Osteoblast (primary cell): ENCODE measurements around the gene YBEY. TPM values are rescaled to one million over a fixed set of nuclear protein-coding genes. Genes with fewer than 3 reads are reported as not detected.

Experiments used
- DNase-seq: peaks from one replicate; pipeline ENCODE4 v3.0.0; 2011; ENCODE audit warnings: low spot score, mixed read lengths; ENCODE audit not compliant: insufficient read length; ENCODE audit errors: missing footprints
- H2AFZ ChIP-seq: 2 replicates; pipeline ENCODE4 v1.6.0; 2011; ENCODE audit warnings: mild to moderate bottlenecking, low read length
- H3K27ac ChIP-seq: 2 replicates; pipeline ENCODE4 v1.5.1; 2011; ENCODE audit warnings: mild to moderate bottlenecking, low read depth, low read length, moderate library complexity
- H3K27me3 ChIP-seq: 2 replicates; pipeline ENCODE4 v1.6.0; 2012; ENCODE audit warnings: mild to moderate bottlenecking, control low read depth, inconsistent platforms, low read length, moderate library complexity; ENCODE audit not compliant: insufficient read depth
- H3K36me3 ChIP-seq: 2 replicates; pipeline ENCODE4 v1.5.1; 2011; ENCODE audit warnings: mild to moderate bottlenecking, low read length, control low read depth, moderate library complexity; ENCODE audit not compliant: insufficient read depth
- H3K4me1 ChIP-seq: 2 replicates; pipeline ENCODE4 v1.5.1; 2011; ENCODE audit warnings: mild to moderate bottlenecking, low read length, control low read depth, moderate library complexity; ENCODE audit not compliant: insufficient read depth
- H3K4me2 ChIP-seq: 2 replicates; pipeline ENCODE4 v1.6.0; 2011; ENCODE audit warnings: mild to moderate bottlenecking, low read length; ENCODE audit not compliant: insufficient read depth
- H3K4me3 ChIP-seq: fragments of 200-600 bp; sonication (generic); 3 replicates; pipeline ENCODE4 v1.5.1; 2012; ENCODE audit warnings: mild to moderate bottlenecking, low read length, inconsistent platforms; ENCODE audit not compliant: insufficient read depth
- H3K79me2 ChIP-seq: 2 replicates; pipeline ENCODE4 v1.6.0; 2012; ENCODE audit warnings: mild to moderate bottlenecking, low read length, control low read depth, inconsistent platforms; ENCODE audit not compliant: insufficient read depth
- H3K9me3 ChIP-seq: 2 replicates; pipeline ENCODE4 v1.5.1; 2011; ENCODE audit warnings: low read depth, low read length, control low read depth
- H4K20me1 ChIP-seq: 2 replicates; pipeline ENCODE4 v1.6.0; 2012; ENCODE audit warnings: mild to moderate bottlenecking, low read length, control low read depth; ENCODE audit not compliant: insufficient read depth
- CTCF ChIP-seq: IDR thresholded peaks from 2 replicates; pipeline ENCODE4 v1.5.1; 2011; ENCODE audit warnings: mild to moderate bottlenecking, low read depth, low read length, moderate library complexity; ENCODE audit errors: extremely low read depth
- total RNA-seq: library from RNA; depleted of rRNA; stranded (reverse); fragments of >200 nt; gene quantifications from 2 replicates; pipeline ENCODE4 v1.2.3, GENCODE V29; 2012

Gene YBEY
- total RNA-seq, 1 donor = 18.8 TPM

- no peaks in the 10 kb centered on the region for H3K9me3 ChIP-seq
- H4K20me1 ChIP-seq = peaks cover 11% of the 10 kb centered on the region
- H3K27me3 ChIP-seq = no peaks in the 10 kb centered on the region
- no peaks in the 10 kb centered on the region for H3K79me2 ChIP-seq
- TF ChIP-seq CTCF = no peak
- no peak overlapping the region for H2AFZ ChIP-seq
- no peak for DNase-seq
- no peak overlapping the region for H3K27ac ChIP-seq
- H3K4me3 ChIP-seq = no peak overlapping the region
- H3K4me2 ChIP-seq = no peak overlapping the region
- no peaks in the 10 kb centered on the region for H3K4me1 ChIP-seq
- H3K36me3 ChIP-seq = peaks cover 91% of the 10 kb centered on the region
Observed at GRCh38 chr21:46269466-46269865, 16.7 kb upstream of the YBEY start.

GRCh38 chr21:46273341-46273740 lies 12.8 kb upstream of the YBEY start:
- no peak overlapping the region for H3K4me2 ChIP-seq
- no peaks in the 10 kb centered on the region for H3K27me3 ChIP-seq
- peaks cover 91% of the 10 kb centered on the region for H3K36me3 ChIP-seq
- H3K4me1 ChIP-seq = no peaks in the 10 kb centered on the region
- H3K27ac ChIP-seq = no peak overlapping the region
- H2AFZ ChIP-seq = no peak overlapping the region
- no peaks in the 10 kb centered on the region for H3K9me3 ChIP-seq
- H3K79me2 ChIP-seq = peaks cover 6% of the 10 kb centered on the region
- no peak overlapping the region for H3K4me3 ChIP-seq
- TF ChIP-seq CTCF = no peak
- DNase-seq = no peak
- peaks cover 9% of the 10 kb centered on the region for H4K20me1 ChIP-seq

- H3K9me3 ChIP-seq = no peaks in the 10 kb centered on the region
- no peak for DNase-seq
- H2AFZ ChIP-seq = no peak overlapping the region
- peaks cover 86% of the 10 kb centered on the region for H3K36me3 ChIP-seq
- H3K4me2 ChIP-seq = no peak overlapping the region
- TF ChIP-seq CTCF = no peak
- no peak overlapping the region for H3K4me3 ChIP-seq
- peaks cover 12% of the 10 kb centered on the region for H4K20me1 ChIP-seq
- H3K27me3 ChIP-seq = no peaks in the 10 kb centered on the region
- peaks cover 13% of the 10 kb centered on the region for H3K79me2 ChIP-seq
- H3K4me1 ChIP-seq = no peaks in the 10 kb centered on the region
- H3K27ac ChIP-seq = no peak overlapping the region
Observed at GRCh38 chr21:46274797-46275390, 11.2 kb upstream of the YBEY start.

GRCh38 chr21:46284077-46284644 lies 2.0 kb upstream of the YBEY start:
- Histone ChIP-seq H3K4me3 (peak overlapping the region; percentile 41), H3K9me3 (no peaks in the 10 kb centered on the region), H4K20me1 (peaks cover 30% of the 10 kb centered on the region), H3K36me3 (peaks cover 40% of the 10 kb centered on the region), H3K4me1 (peaks cover 33% of the 10 kb centered on the region), H3K79me2 (peaks cover 68% of the 10 kb centered on the region), H3K4me2 (peak overlapping the region; percentile 91), H3K27ac (peak overlapping the region; percentile 4), H3K27me3 (no peaks in the 10 kb centered on the region), H2AFZ (no peak overlapping the region)
- no peak for TF ChIP-seq CTCF
- no peak for DNase-seq
